Neural crest cell (in vitro differentiated cells): Measurements from ENCODE around the gene GZF1. TPM values are rescaled to one million over a fixed set of nuclear protein-coding genes. Genes with fewer than 3 reads are reported as not detected.
A peak's percentile ranks its signal among the peaks of the same experiment; 100 is the strongest.

Source experiments
- DNase-seq: peaks from one replicate; pipeline ENCODE4 v3.0.0; 2021; ENCODE audit warnings: low read depth, mixed read lengths, low spot score
- H3K27ac Mint-ChIP-seq: one replicate; pipeline ENCODE4 v1.8.0; 2021; ENCODE audit warnings: mild to moderate bottlenecking, mixed read lengths; ENCODE audit not compliant: unreplicated experiment
- H3K27me3 Mint-ChIP-seq: 2 replicates; pipeline ENCODE4 v1.8.0; 2021; ENCODE audit warnings: low read depth, mild to moderate bottlenecking, mixed read lengths
- H3K36me3 Mint-ChIP-seq: 2 replicates; pipeline ENCODE4 v1.8.0; 2021; ENCODE audit warnings: low read depth, mild to moderate bottlenecking, mixed read lengths
- H3K4me1 Mint-ChIP-seq: 2 replicates; pipeline ENCODE4 v1.8.0; 2021; ENCODE audit warnings: mixed read lengths
- H3K4me3 Mint-ChIP-seq: one replicate; pipeline ENCODE4 v1.8.0; 2021; ENCODE audit warnings: mild to moderate bottlenecking, mixed read lengths
- H3K9me3 Mint-ChIP-seq: 2 replicates; pipeline ENCODE4 v1.8.0; 2021; ENCODE audit warnings: mixed read lengths
- CTCF ChIP-seq: fragments of 200-600 bp; sonication (generic); conservative IDR thresholded peaks from 2 replicates; pipeline ENCODE4 v1.5.0; 2021; ENCODE audit warnings: antibody characterized with exemption, mild to moderate bottlenecking
- total RNA-seq: library from RNA; stranded (reverse); gene quantifications from 2 replicates; pipeline ENCODE4 v1.2.1, GENCODE V29; 2021

The GZF1 gene
- total RNA-seq, 1 donor from 2014 or later = 21.9 TPM

GRCh38 chr20:23391707-23392310 is 29.8 kb downstream of the GZF1 start:
- no peak for TF ChIP-seq CTCF

DNA sequence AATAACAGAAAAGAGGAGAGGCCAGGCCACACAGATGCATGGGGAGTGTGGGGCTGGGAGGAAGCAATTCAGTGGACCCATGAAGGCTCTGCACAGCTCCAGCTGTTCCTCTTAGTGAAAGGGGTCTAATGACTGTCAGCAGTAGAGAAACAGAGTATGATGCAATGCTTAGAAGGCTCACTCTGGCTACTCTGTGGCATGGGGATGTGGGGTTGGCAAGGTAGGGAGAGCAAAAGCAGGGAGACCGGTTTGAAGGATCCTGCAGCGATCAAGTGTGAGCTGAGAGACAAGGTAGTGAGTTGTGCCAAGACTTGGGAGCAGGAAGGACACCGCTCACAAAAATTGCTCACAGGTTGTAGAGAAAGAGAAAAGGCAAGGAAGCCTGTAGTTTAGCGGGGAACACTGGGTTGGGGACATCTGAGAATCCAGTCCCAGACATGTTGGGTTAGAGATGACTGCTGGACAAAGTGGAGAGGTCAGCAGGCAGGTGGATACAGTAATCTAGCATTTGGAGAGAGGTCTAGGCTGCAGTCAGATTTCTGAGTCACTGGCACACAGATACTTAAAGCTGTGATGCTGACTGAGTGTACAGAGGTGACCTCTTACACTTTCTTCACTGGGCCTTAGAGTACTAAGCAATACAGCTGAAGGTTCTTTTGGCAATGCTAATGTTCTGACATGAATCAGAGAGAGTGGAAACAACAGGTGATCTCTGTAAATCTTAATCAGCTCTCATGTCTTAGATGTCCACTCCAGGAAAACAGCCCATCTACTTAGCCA is 32.2 kb downstream of the GZF1 start:
- no peak for TF ChIP-seq CTCF
- H3K36me3 Mint-ChIP-seq = peaks cover 13% of the 10 kb centered on the region
- H3K4me1 Mint-ChIP-seq = no peaks in the 10 kb centered on the region
- H3K27ac Mint-ChIP-seq = peak overlapping the region; percentile 28
- no peak for DNase-seq
- no peak overlapping the region for H3K4me3 Mint-ChIP-seq
- H3K9me3 Mint-ChIP-seq = no peaks in the 10 kb centered on the region
- H3K27me3 Mint-ChIP-seq = no peaks in the 10 kb centered on the region

More at GRCh38 chr20:23391707-23392310, 29.8 kb downstream of the GZF1 start:
- DNase-seq = no peak
- H3K27ac Mint-ChIP-seq = no peak overlapping the region
- H3K4me3 Mint-ChIP-seq = no peak overlapping the region
- H3K9me3 Mint-ChIP-seq = no peaks in the 10 kb centered on the region
- no peaks in the 10 kb centered on the region for H3K27me3 Mint-ChIP-seq
- H3K36me3 Mint-ChIP-seq = peaks cover 33% of the 10 kb centered on the region
- no peaks in the 10 kb centered on the region for H3K4me1 Mint-ChIP-seq

DNA sequence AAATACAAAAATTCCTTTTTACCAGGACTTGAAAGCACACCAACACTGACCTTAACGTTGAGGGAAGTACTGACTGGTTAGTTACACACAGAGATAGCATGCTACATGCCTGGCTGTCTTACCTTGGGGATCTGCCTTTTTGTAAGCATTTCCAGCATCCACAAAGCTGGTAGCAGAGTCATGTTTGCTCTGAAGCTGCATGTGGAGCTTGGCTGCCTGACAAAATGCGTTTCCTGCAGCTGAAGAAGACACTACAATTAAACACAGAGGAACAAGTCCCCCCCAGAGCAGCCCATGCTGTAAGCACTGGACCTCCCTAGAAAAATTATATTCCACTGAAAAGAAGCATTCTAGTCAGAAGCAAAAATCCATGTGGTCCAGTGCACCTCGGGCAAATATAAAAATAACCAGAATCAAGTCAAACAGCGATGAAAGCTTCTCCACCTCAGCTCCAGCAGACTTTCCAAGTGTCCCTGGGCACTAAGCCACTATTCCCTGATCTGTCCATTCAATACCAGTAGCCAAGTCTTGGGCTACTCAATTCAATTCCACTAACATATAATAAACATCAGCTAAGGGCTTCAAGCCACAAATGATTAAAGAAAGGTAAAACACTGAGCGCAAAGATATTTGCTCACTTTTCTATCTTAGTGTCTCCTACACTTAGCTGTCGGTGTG is 35.1 kb downstream of the GZF1 start:
- no peak for TF ChIP-seq CTCF
- Mint-ChIP-seq H3K27me3 (no peaks in the 10 kb centered on the region), H3K36me3 (peaks cover 9% of the 10 kb centered on the region), H3K4me1 (no peaks in the 10 kb centered on the region), H3K4me3 (no peak overlapping the region), H3K27ac (no peak overlapping the region), H3K9me3 (no peaks in the 10 kb centered on the region)
- DNase-seq = no peak

- no peak for TF ChIP-seq CTCF
- Mint-ChIP-seq H3K36me3 (peaks cover 9% of the 10 kb centered on the region), H3K4me3 (no peak overlapping the region), H3K27me3 (no peaks in the 10 kb centered on the region), H3K9me3 (no peaks in the 10 kb centered on the region), H3K27ac (no peak overlapping the region), H3K4me1 (no peaks in the 10 kb centered on the region)
- no peak for DNase-seq
Observed at GRCh38 chr20:23397961-23398360, 36.0 kb downstream of the GZF1 start.

- Mint-ChIP-seq H3K36me3 (no peaks in the 10 kb centered on the region), H3K4me1 (no peaks in the 10 kb centered on the region), H3K27ac (no peak overlapping the region), H3K27me3 (no peaks in the 10 kb centered on the region), H3K9me3 (no peaks in the 10 kb centered on the region), H3K4me3 (no peak overlapping the region)
- DNase-seq = no peak
- TF ChIP-seq CTCF = peak; percentile 21
Observed at GRCh38 chr20:23399568-23400241, 37.7 kb downstream of the GZF1 start.
